Activated T-cell treated with anti-CD3 and anti-CD28 coated beads, Interleukin-2, amount 50 U/mL, for 24 hours (primary cell): ENCODE data around the gene CRYBG1.

Experiments
- DNase-seq: peaks from one replicate; pipeline ENCODE4 v3.0.0-alpha.2; 2020
- H3K27ac Mint-ChIP-seq: 2 replicates; pipeline ENCODE4 v1.8.0; 2020; ENCODE audit warnings: mild to moderate bottlenecking, mixed read lengths
- H3K27me3 Mint-ChIP-seq: 2 replicates; pipeline ENCODE4 v1.8.0; 2020; ENCODE audit warnings: mixed read lengths
- H3K36me3 Mint-ChIP-seq: 2 replicates; pipeline ENCODE4 v1.8.0; 2020; ENCODE audit warnings: low read depth, mixed read lengths
- H3K4me1 Mint-ChIP-seq: 2 replicates; pipeline ENCODE4 v1.8.0; 2020; ENCODE audit warnings: low read depth, mixed read lengths
- H3K4me3 Mint-ChIP-seq: 2 replicates; pipeline ENCODE4 v1.8.0; 2020; ENCODE audit warnings: mild to moderate bottlenecking, moderate library complexity, mixed read lengths
- H3K9me3 Mint-ChIP-seq: 2 replicates; pipeline ENCODE4 v1.8.0; 2020; ENCODE audit warnings: mixed read lengths

Gene CRYBG1

DNA sequence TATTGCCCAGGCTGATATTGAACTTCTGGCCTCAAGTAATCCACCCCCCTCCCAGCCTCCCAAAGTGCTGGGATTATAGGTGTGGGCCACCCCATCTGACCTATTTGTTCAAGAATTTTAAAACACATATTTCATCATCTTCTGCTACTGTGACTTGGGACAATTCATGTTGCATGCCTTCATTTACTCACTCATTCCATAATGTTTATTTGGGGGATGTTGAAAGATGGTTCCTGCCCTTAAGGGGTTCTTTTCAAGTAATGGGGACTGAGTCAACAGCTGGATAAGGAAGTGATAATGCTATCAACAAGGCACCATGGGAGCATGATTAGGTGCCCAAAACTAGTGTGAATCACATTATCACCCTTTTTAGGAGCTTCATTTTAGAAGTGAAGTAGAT lies 62.0 kb downstream of the CRYBG1 start:
- Mint-ChIP-seq H3K9me3 (no peaks in the 10 kb centered on the region), H3K4me3 (no peak overlapping the region), H3K36me3 (no peaks in the 10 kb centered on the region), H3K4me1 (no peaks in the 10 kb centered on the region), H3K27ac (no peak overlapping the region), H3K27me3 (peaks cover 6% of the 10 kb centered on the region)
- DNase-seq: no peak

GRCh38 chr6:106425382-106425781 lies 64.9 kb downstream of the CRYBG1 start:
- no peak for DNase-seq
- Mint-ChIP-seq H3K9me3 (no peaks in the 10 kb centered on the region), H3K36me3 (no peaks in the 10 kb centered on the region), H3K4me3 (no peak overlapping the region), H3K27me3 (no peaks in the 10 kb centered on the region), H3K4me1 (no peaks in the 10 kb centered on the region), H3K27ac (no peak overlapping the region)

GRCh38 chr6:106426250-106426970 lies 65.9 kb downstream of the CRYBG1 start:
- H3K4me1 Mint-ChIP-seq: no peaks in the 10 kb centered on the region
- no peaks in the 10 kb centered on the region for H3K27me3 Mint-ChIP-seq
- H3K9me3 Mint-ChIP-seq: no peaks in the 10 kb centered on the region
- no peak overlapping the region for H3K4me3 Mint-ChIP-seq
- H3K27ac Mint-ChIP-seq: no peak overlapping the region
- no peak for DNase-seq
- no peaks in the 10 kb centered on the region for H3K36me3 Mint-ChIP-seq

DNA sequence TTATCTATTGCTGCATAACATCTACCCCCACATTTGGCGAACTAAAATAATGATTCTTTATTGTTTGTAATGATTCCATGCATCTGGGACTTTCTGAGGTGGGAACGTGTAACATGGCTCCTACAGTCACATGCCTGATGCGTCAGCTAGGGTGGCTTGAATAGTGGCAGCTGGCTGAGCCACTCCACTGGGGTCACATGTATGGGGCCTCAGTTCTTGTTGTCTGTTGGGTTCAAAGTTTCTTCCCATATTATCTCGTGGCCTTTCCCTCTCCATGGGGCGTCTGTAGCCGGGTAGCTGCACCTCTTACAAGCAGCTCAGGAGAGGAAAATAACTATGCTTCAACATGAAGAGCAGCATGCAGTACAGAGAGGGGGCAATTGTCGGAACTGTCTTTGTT lies 69.9 kb downstream of the CRYBG1 start:
- no peaks in the 10 kb centered on the region for H3K9me3 Mint-ChIP-seq
- H3K36me3 Mint-ChIP-seq: no peaks in the 10 kb centered on the region
- no peak overlapping the region for H3K4me3 Mint-ChIP-seq
- H3K27me3 Mint-ChIP-seq: no peaks in the 10 kb centered on the region
- H3K4me1 Mint-ChIP-seq: no peaks in the 10 kb centered on the region
- no peak overlapping the region for H3K27ac Mint-ChIP-seq
- DNase-seq: no peak

DNA sequence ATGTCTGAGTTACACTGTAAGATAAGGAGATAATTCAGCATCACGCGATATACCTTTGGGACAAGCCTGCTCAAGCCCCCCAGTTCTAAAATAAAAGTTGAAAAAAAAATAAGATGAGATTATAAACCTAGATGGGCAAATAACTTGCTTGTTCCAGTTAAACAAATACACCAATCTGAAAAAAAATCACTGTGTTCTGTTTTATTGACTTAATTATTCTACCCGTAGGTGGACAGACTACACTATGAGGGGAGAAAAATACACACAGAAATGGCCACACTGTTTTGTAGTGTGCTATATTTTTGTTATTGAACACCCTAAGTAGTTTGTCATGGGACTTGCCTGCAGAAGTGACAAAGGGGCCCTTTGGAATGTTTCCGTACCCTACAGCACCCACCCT lies 70.9 kb downstream of the CRYBG1 start:
- Mint-ChIP-seq H3K9me3 (no peaks in the 10 kb centered on the region), H3K4me1 (no peaks in the 10 kb centered on the region), H3K36me3 (no peaks in the 10 kb centered on the region), H3K27me3 (no peaks in the 10 kb centered on the region), H3K4me3 (no peak overlapping the region), H3K27ac (no peak overlapping the region)
- no peak for DNase-seq

GRCh38 chr6:106431972-106432371 lies 71.5 kb downstream of the CRYBG1 start:
- Mint-ChIP-seq H3K4me3 (no peak overlapping the region), H3K4me1 (no peaks in the 10 kb centered on the region)
- no peak for DNase-seq

DNA sequence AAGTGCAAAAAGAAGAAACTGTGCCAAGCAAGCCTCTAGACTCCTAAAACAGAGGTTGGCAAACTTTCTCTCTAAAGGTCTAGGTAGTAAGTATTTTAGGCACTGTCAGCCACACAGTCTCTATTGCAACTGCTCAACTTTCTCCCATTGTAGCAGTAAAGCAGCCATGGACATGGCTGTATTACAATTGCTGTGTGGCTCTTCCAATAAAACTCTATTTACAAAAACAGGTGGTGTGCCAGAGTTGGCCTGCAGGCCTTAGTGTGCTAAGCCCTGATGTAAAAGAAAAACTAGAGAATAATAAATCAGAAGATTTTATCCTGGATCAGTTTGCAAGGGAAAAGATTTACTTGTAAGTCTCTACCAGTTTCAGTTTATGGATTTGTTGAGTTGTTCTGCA lies 74.0 kb downstream of the CRYBG1 start:
- Mint-ChIP-seq H3K36me3 (no peaks in the 10 kb centered on the region), H3K27ac (no peak overlapping the region), H3K9me3 (no peaks in the 10 kb centered on the region), H3K4me1 (peaks cover under 1% of the 10 kb centered on the region), H3K4me3 (no peak overlapping the region), H3K27me3 (peaks cover 11% of the 10 kb centered on the region)
- DNase-seq: no peak

More at GRCh38 chr6:106431972-106432371, 71.5 kb downstream of the CRYBG1 start:
- Mint-ChIP-seq H3K9me3 (no peaks in the 10 kb centered on the region), H3K36me3 (no peaks in the 10 kb centered on the region), H3K27ac (no peak overlapping the region), H3K27me3 (no peaks in the 10 kb centered on the region)

DNA sequence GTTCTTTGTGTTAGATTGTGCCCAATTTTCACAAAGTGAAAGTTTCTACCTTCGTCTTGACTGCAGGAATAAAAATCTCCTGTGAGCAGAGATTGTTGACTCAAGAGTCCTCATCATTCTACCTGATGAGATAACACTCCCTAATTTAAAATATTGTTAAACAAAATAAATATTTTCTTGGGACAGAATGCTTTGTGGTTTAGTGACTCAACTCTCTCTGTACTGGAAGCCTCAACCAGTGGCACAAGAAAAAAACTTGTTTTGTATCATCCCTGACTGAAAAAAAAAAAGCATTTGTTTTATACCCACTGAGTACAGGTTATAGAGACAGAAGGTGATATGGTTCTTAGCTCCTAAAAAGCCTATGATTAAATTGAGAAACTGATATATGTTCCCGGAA lies 78.9 kb downstream of the CRYBG1 start:
- H3K9me3 Mint-ChIP-seq: no peaks in the 10 kb centered on the region
- DNase-seq: no peak
- H3K4me1 Mint-ChIP-seq: peaks cover 5% of the 10 kb centered on the region
- H3K27me3 Mint-ChIP-seq: peaks cover 49% of the 10 kb centered on the region
- H3K4me3 Mint-ChIP-seq: no peak overlapping the region
- H3K27ac Mint-ChIP-seq: no peak overlapping the region
- no peaks in the 10 kb centered on the region for H3K36me3 Mint-ChIP-seq

GRCh38 chr6:106440546-106440945 lies 80.0 kb downstream of the CRYBG1 start:
- no peak for DNase-seq
- no peak overlapping the region for H3K4me3 Mint-ChIP-seq
- H3K9me3 Mint-ChIP-seq: no peaks in the 10 kb centered on the region
- peaks cover 5% of the 10 kb centered on the region for H3K4me1 Mint-ChIP-seq
- H3K27ac Mint-ChIP-seq: no peak overlapping the region
- peaks cover 54% of the 10 kb centered on the region for H3K27me3 Mint-ChIP-seq
- H3K36me3 Mint-ChIP-seq: no peaks in the 10 kb centered on the region

DNA sequence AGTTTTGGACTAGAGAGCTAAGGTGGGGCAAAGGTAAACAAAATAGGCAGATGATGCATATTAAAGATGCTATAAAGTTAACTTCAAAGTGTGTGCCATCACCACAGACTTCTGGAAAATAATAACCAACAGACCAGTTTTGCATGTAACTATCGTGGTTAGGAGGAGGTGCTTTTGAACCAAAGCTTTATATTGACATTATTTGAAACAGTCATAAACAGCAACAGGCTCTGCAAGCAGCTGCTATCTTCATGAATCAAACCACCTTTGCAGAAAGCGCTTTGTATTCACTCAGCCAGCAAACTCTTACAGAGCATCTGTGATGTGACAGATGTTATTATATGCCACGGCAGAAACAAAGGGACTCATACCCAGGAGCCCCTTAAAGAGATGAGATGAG lies 81.9 kb downstream of the CRYBG1 start:
- no peaks in the 10 kb centered on the region for H3K36me3 Mint-ChIP-seq
- no peak for DNase-seq
- H3K27ac Mint-ChIP-seq: no peak overlapping the region
- peaks cover 54% of the 10 kb centered on the region for H3K27me3 Mint-ChIP-seq
- H3K4me3 Mint-ChIP-seq: no peak overlapping the region
- peaks cover 10% of the 10 kb centered on the region for H3K4me1 Mint-ChIP-seq
- H3K9me3 Mint-ChIP-seq: no peaks in the 10 kb centered on the region

DNA sequence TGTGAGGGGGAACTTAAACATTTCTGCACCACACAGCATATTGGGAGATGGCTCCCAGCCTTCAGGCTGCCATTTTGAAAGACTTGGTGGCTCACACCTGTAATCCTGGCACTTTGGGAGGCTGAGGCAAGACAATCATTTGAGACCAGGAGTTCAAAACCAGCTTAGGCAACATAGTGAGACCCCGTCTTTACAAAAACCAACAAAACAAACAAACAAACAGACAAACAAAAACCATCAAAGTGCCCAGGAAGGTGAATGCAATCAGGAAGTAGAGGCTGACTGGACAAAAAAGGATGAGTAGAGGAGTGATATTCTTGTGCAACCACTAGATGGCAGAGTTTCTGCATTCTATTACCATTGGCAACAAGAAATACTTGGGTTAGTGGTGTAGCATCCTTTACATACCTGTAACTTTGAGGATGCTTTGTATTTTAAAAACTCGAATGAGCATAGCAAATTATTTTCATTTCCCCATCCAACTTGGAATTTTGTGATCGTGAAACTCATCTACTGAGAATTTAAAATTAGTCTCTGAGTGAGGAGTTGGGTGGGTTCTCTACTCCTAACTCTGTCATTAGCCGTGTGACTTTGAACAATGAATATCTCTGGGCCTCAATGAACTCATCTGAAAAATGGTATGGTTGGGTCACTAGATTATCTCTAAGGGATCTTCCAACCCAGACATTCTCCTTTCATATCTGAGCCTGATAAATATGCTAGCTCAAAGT lies 84.4 kb downstream of the CRYBG1 start:
- H3K27me3 Mint-ChIP-seq: peaks cover 38% of the 10 kb centered on the region
- no peaks in the 10 kb centered on the region for H3K36me3 Mint-ChIP-seq
- no peak overlapping the region for H3K4me3 Mint-ChIP-seq
- peaks cover 19% of the 10 kb centered on the region for H3K4me1 Mint-ChIP-seq
- DNase-seq: no peak
- no peak overlapping the region for H3K27ac Mint-ChIP-seq
- no peaks in the 10 kb centered on the region for H3K9me3 Mint-ChIP-seq

- Mint-ChIP-seq H3K4me3 (no peak overlapping the region), H3K4me1 (peaks cover 17% of the 10 kb centered on the region), H3K9me3 (no peaks in the 10 kb centered on the region), H3K27ac (no peak overlapping the region), H3K27me3 (peaks cover 33% of the 10 kb centered on the region), H3K36me3 (no peaks in the 10 kb centered on the region)
- no peak for DNase-seq
These were observed 85.0 kb downstream of the CRYBG1 start for GRCh38 chr6:106445508-106445878.

DNA sequence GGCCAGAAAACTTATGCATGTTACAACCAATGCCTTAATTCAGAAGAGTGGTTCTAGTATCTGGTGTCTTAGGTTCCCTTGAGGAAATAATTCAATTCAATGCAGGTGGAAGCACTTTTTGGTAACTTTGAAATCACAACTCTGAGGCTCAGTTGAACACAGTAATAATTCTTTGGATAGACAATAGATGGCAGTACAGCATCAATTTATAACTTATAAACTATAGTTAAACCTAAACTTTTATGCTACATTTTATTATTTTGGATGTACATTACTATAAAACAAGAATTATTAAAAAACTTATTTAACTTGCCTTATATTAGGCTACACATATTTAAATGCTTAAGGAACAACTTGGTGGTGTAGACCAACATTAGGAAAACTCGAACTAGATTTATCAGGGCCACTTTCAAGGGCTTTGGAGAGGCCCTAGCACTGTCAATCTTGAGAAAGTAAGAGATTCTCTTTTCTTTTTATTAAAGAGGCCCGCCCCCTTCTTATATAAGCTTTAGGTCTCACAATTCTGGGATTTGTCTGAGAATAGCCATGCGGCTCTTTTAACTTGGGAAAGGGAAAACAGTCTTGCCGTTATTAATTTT lies 85.9 kb downstream of the CRYBG1 start:
- Mint-ChIP-seq H3K36me3 (no peaks in the 10 kb centered on the region), H3K4me1 (peaks cover 17% of the 10 kb centered on the region), H3K27me3 (peaks cover 24% of the 10 kb centered on the region), H3K4me3 (no peak overlapping the region), H3K9me3 (no peaks in the 10 kb centered on the region), H3K27ac (no peak overlapping the region)
- DNase-seq: no peak

GRCh38 chr6:106446983-106447382 lies 86.5 kb downstream of the CRYBG1 start:
- Mint-ChIP-seq H3K4me1 (peaks cover 17% of the 10 kb centered on the region), H3K36me3 (no peaks in the 10 kb centered on the region), H3K4me3 (no peak overlapping the region), H3K27ac (no peak overlapping the region), H3K9me3 (no peaks in the 10 kb centered on the region), H3K27me3 (peaks cover 21% of the 10 kb centered on the region)
- no peak for DNase-seq

GRCh38 chr6:106448000-106448426 lies 87.5 kb downstream of the CRYBG1 start:
- no peak overlapping the region for H3K4me3 Mint-ChIP-seq
- H3K27ac Mint-ChIP-seq: peak overlapping the region; percentile 66
- peaks cover 12% of the 10 kb centered on the region for H3K27me3 Mint-ChIP-seq
- DNase-seq: peak; percentile 48
- H3K4me1 Mint-ChIP-seq: peaks cover 17% of the 10 kb centered on the region
- H3K9me3 Mint-ChIP-seq: no peaks in the 10 kb centered on the region
- H3K36me3 Mint-ChIP-seq: no peaks in the 10 kb centered on the region
